Muscle layer of colon (tissue), 2 donors: ENCODE data around the gene CAMK2G.
"Not testable (repeated sequence)": the region's sequence is repeated elsewhere in the genome, so short reads cannot be mapped to it uniquely, and the experiment has no call there.

ENCODE experiments used
- H3K27ac ChIP-seq: one replicate; pipeline ENCODE4 v1.7.0; 2013; ENCODE audit warnings: low read depth, mild to moderate bottlenecking, low read length, moderate library complexity
- H3K27me3 ChIP-seq, 2 donors: one replicate each; pipeline ENCODE4 v1.7.0; 2013; ENCODE audit warnings: low read length in 2 of 2, mild to moderate bottlenecking in 2 of 2; ENCODE audit not compliant: insufficient read depth in 2 of 2, control insufficient read depth in 1 of 2
- H3K36me3 ChIP-seq: one replicate; pipeline ENCODE4 v1.7.0; 2013; ENCODE audit warnings: mild to moderate bottlenecking, low read length; ENCODE audit not compliant: insufficient read depth
- H3K4me1 ChIP-seq: one replicate; pipeline ENCODE4 v1.7.0; 2013; ENCODE audit warnings: mild to moderate bottlenecking, low read length; ENCODE audit not compliant: insufficient read depth
- H3K4me3 ChIP-seq, 2 donors: one replicate each; pipeline ENCODE4 v1.7.0; 2013; ENCODE audit warnings: low read length in 2 of 2, low read depth in 1 of 2, mild to moderate bottlenecking in 1 of 2, moderate library complexity in 1 of 2
- H3K9ac ChIP-seq: one replicate; pipeline ENCODE4 v1.7.0; 2013; ENCODE audit warnings: low read length
- H3K9me3 ChIP-seq: one replicate; pipeline ENCODE4 v1.7.0; 2013; ENCODE audit warnings: mild to moderate bottlenecking, low read length
- donor health status: abdominal sarcoma.
- donor health status: Adenocarcinoma of cecum.

Gene CAMK2G

DNA sequence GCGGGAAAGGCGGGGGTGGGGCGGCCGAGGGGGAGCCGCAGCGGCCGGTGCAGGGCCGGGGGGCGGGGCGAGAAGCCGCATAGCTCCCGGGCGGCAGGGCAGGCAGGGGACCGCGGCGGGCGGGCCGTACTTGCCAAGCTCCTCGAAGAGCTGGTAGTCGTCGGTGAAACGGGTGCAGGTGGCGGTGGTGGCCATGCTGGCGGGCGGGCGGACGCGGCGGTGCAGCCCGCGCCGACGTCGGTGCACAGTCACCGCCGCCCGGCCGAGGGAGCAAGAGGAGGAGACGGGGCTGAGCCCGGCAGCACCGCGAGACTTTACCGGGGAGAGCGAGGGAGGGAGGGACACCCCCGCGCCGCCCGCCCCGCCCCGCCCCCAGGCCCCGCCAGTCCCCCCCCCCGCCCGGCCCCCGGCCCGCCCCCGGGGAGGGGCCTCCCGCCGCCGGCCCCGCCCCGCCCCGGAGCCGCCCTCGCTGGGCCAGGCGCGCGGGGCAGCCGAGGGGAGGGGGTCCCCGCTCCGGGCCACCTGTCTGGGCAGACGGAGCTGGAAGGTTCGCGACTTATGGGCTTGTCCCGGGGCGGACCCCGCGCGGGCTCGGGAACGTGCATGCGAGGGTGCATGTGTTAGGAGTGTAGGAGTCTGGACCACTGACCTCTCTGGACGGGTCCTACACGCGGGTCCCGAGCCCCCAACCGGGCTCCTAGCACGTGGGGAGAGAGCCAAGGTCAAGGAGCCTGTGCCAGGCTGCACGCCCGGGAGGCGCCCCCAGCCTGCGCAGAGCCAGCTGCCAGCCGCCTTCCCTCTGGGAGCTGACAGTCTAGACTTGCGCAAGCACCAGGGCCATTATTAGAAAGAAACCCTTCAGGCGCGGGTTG is at the start of gene CAMK2G:
CAMK2G (minus strand) TSS at position 289 of the 872 bp plus-strand sequence; CDS start at position 195, 94 bp downstream.
- Histone ChIP-seq H3K4me3 (peak within 1 kb of the TSS; percentile 76 to 77), H3K9me3 (no peaks in the 10 kb centered on the region), H3K27me3 (no peaks in the 10 kb centered on the region), H3K27ac (peak within 1 kb of the TSS; percentile 79), H3K9ac (peak within 1 kb of the TSS; percentile 23), H3K4me1 (peaks cover 39% of the 10 kb centered on the region), H3K36me3 (peaks cover 22% of the 10 kb centered on the region)

DNA sequence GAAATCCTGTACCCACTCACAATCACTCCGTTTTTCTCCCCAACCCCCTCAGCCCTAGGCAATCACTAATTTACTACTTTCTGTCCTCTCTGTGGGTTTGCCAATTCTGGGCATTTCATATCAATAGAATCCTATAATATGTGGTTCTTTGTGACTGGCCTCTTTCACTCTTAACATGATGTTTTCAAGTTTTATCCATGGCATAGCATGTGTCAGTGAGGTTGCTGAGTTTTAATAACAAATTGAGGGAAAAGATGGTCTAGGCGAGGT is 48.4 kb upstream of the CAMK2G start:
- Histone ChIP-seq H3K9ac (no peak overlapping the region), H3K4me3 (no peak overlapping the region), H3K27me3 (no peaks in the 10 kb centered on the region), H3K4me1 (peaks cover 8% of the 10 kb centered on the region), H3K27ac (no peak overlapping the region), H3K9me3 (no peaks in the 10 kb centered on the region), H3K36me3 (no peaks in the 10 kb centered on the region)

GRCh38 chr10:73922007-73922863 is 47.9 kb upstream of the CAMK2G start:
- Histone ChIP-seq H3K9ac (no peak overlapping the region), H3K36me3 (no peaks in the 10 kb centered on the region), H3K9me3 (no peaks in the 10 kb centered on the region), H3K27ac (no peak overlapping the region), H3K27me3 (no peaks in the 10 kb centered on the region), H3K4me1 (peaks cover 8% of the 10 kb centered on the region), H3K4me3 (no peak overlapping the region)

- H3K27ac ChIP-seq: peak overlapping the region; percentile 1
- no peak overlapping the region for H3K9ac ChIP-seq
- H3K27me3 ChIP-seq: no peaks in the 10 kb centered on the region
- peaks cover 11% of the 10 kb centered on the region for H3K4me1 ChIP-seq
- H3K4me3 ChIP-seq: no peak overlapping the region
- no peaks in the 10 kb centered on the region for H3K9me3 ChIP-seq
- H3K36me3 ChIP-seq: no peaks in the 10 kb centered on the region
These were observed 45.7 kb upstream of the CAMK2G start for GRCh38 chr10:73920089-73920488.

- H3K36me3 ChIP-seq, H3K27ac ChIP-seq, H3K27me3 ChIP-seq, H3K9me3 ChIP-seq, H3K9ac ChIP-seq, H3K4me3 ChIP-seq: not testable (repeated sequence)
- H3K4me1 ChIP-seq: peaks cover 11% of the 10 kb centered on the region
These were observed 45.1 kb upstream of the CAMK2G start for GRCh38 chr10:73919481-73919880.

- H3K36me3 ChIP-seq: no peaks in the 10 kb centered on the region
- H3K27me3 ChIP-seq: no peaks in the 10 kb centered on the region
- peaks cover 11% of the 10 kb centered on the region for H3K4me1 ChIP-seq
- no peak overlapping the region for H3K27ac ChIP-seq
- H3K9ac ChIP-seq: no peak overlapping the region
- H3K9me3 ChIP-seq: no peaks in the 10 kb centered on the region
- H3K4me3 ChIP-seq: no peak overlapping the region
These were observed 43.4 kb upstream of the CAMK2G start for GRCh38 chr10:73917566-73918305.

- H3K27me3 ChIP-seq: no peaks in the 10 kb centered on the region
- no peaks in the 10 kb centered on the region for H3K36me3 ChIP-seq
- no peak overlapping the region for H3K27ac ChIP-seq
- no peak overlapping the region for H3K9ac ChIP-seq
- no peaks in the 10 kb centered on the region for H3K9me3 ChIP-seq
- peaks cover 13% of the 10 kb centered on the region for H3K4me1 ChIP-seq
- no peak overlapping the region for H3K4me3 ChIP-seq
These were observed 42.6 kb upstream of the CAMK2G start for GRCh38 chr10:73916761-73917470.

DNA sequence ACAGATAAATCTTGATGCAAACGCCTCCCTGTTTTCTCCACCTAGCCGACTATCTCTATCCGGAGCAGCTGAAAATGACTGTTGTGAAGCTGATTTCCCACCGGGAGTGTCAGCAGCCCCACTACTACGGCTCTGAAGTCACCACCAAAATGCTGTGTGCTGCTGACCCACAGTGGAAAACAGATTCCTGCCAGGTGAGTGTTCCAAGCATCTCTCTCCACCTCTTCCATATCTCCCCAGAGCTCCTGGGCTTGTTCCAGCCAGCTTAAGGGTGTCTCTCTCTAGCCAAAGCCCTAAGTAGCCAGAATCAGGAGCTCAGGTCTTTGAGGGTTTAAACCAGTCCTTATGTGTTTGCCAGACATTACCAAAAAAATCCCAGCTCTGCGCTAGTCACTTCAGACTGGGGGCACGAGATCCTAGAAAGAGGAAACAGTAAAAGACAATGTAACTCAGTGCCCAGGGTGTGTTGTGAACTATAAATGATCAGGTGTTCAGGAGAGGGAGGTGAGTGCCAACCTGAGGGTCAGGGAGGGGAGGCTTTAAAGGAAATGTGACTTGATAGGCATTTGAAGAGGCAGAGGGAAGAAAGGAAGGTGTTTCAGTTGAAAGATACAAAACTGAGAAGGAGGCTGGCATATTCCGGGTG is 41.0 kb upstream of the CAMK2G start:
- no peak overlapping the region for H3K4me3 ChIP-seq
- peaks cover 24% of the 10 kb centered on the region for H3K4me1 ChIP-seq
- no peaks in the 10 kb centered on the region for H3K9me3 ChIP-seq
- no peaks in the 10 kb centered on the region for H3K27me3 ChIP-seq
- H3K27ac ChIP-seq: no peak overlapping the region
- no peaks in the 10 kb centered on the region for H3K36me3 ChIP-seq
- H3K9ac ChIP-seq: no peak overlapping the region

- H3K4me1 ChIP-seq: peaks cover 18% of the 10 kb centered on the region
- no peak overlapping the region for H3K27ac ChIP-seq
- no peak overlapping the region for H3K9ac ChIP-seq
- H3K4me3 ChIP-seq: no peak overlapping the region
- no peaks in the 10 kb centered on the region for H3K27me3 ChIP-seq
- H3K36me3 ChIP-seq: no peaks in the 10 kb centered on the region
- H3K9me3 ChIP-seq: no peaks in the 10 kb centered on the region
These were observed 39.7 kb upstream of the CAMK2G start for GRCh38 chr10:73914036-73914435.

- peak overlapping the region; percentile 41 for H3K9ac ChIP-seq
- H3K4me1 ChIP-seq: peaks cover 36% of the 10 kb centered on the region
- H3K36me3 ChIP-seq: no peaks in the 10 kb centered on the region
- no peaks in the 10 kb centered on the region for H3K27me3 ChIP-seq
- no peaks in the 10 kb centered on the region for H3K9me3 ChIP-seq
- H3K4me3 ChIP-seq: peak overlapping the region; percentile 74 to 88
- peak overlapping the region; percentile 16 for H3K27ac ChIP-seq
These were observed 37.2 kb upstream of the CAMK2G start for GRCh38 chr10:73911553-73912004.
